Ovary (tissue), 9 donors: ENCODE measurements around the gene MOXD1. TPM values are rescaled to one million over a fixed set of nuclear protein-coding genes. Genes with fewer than 3 reads are reported as not detected.

ENCODE experiments used
- DNase-seq, 5 donors: peaks; one replicate each; pipeline ENCODE4 v3.0.0-alpha.2; 2019 to 2020
- H3K27ac ChIP-seq, 2 donors: fragments of 200-600 bp; one replicate each; pipeline versions ENCODE4 v1.5.1 to v1.8.0; 2019 to 2022
- H3K27me3 ChIP-seq: fragments of 200-600 bp; one replicate; pipeline ENCODE4 v1.8.0; 2022
- H3K36me3 ChIP-seq: fragments of 200-600 bp; sonication (generic); one replicate; pipeline ENCODE4 v1.5.1; 2019
- H3K4me1 ChIP-seq: one replicate; pipeline ENCODE4 v1.8.1; 2013; ENCODE audit warnings: mild to moderate bottlenecking, moderate library complexity; ENCODE audit not compliant: insufficient read depth
- H3K4me3 ChIP-seq: fragments of 200-600 bp; sonication (generic); one replicate; pipeline ENCODE4 v1.5.1; 2017
- H3K9me3 ChIP-seq, 2 donors: fragments of 200-600 bp in 1 of 2; sonication (generic) in 1 of 2; one replicate each; pipeline versions ENCODE4 v1.5.1 to v1.8.1; 2013 to 2019; ENCODE audit warnings: mild to moderate bottlenecking in 1 of 2, moderate library complexity in 1 of 2
- CTCF ChIP-seq, 3 donors: fragments of 450-650 bp in 2 of 3; fragments of 200-600 bp in 1 of 3; IDR thresholded peaks; one replicate each; pipeline versions ENCODE4 v1.5.1 to v1.8.0; 2016 to 2022; ENCODE audit warnings: antibody characterized with exemption in 3 of 3, mild to moderate bottlenecking in 1 of 3
- EP300 ChIP-seq: sonication (generic); formaldehyde crosslinking; IDR thresholded peaks from one replicate; pipeline ENCODE4 v1.6.1; 2017; ENCODE audit warnings: antibody characterized with exemption
- POLR2A ChIP-seq: fragments of 450-650 bp; IDR thresholded peaks from one replicate; pipeline ENCODE4 v1.6.1; 2017; ENCODE audit warnings: antibody characterized with exemption, mild to moderate bottlenecking, moderate library complexity
- WGBS, 3 donors: extraction: QIAGEN DNeasy Blood & Tissue Kit in 1 of 3; methylation state at CpG; one replicate each; pipeline versions ENCODE4 v1.1.5 to v1.1.7; 2013 to 2017; 5-methylcytosine and 5-hydroxymethylcytosine counted together
- intact Hi-C, 4 donors: fragments of 100-400 bp; cut with DNase I; formaldehyde crosslinking; loops; one replicate each; pipeline versions ENCODE4 v1.11.0 to v1.15.1; 2022 to 2023
- polyA plus RNA-seq, 2 donors: library from polyadenylated mRNA; stranded (reverse); fragments of 200-250 nt in 1 of 2; fragments of 350-450 nt in 1 of 2; fragmentation: Illumina TruSeq in 1 of 2; extraction: RNeasy Lipid Tissue Mini Kit (QIAGEN cat#74804) in 1 of 2; gene quantifications; one replicate each; pipeline ENCODE4 v1.2.3, GENCODE V29; 2013 to 2014
- total RNA-seq, 7 donors: library from RNA; depleted of rRNA in 2 of 7; stranded (reverse); fragments of >200 nt in 2 of 7; fragmentation: NEBNext Ultra II Directional in 3 of 7; extraction: Animal tissue kit (Norgen Biotek cat#: 25700) in 3 of 7; gene quantifications; one replicate each; pipeline versions ENCODE4 v1.1.0 to v1.2.4, GENCODE V29; 2016 to 2023
- donor health status: DM: no; HTN: no; CAD: no; lungs with moderate emphysema.
- donor health status: DM: no; HTN: no; CAD: no.
- donor health status: Bipolar disorder and iron deficiency.
- donor health status: DM: yes; HTN: yes; CAD: no.
- donor health status: DM: no; HTN: no; CAD: no.
- donor health status: DM: yes; HTN: yes; CAD: no.

Gene MOXD1
- total and polyA plus RNA-seq, 9 donors, result 0.31 to 4.2 (median 0.77) TPM

DNA sequence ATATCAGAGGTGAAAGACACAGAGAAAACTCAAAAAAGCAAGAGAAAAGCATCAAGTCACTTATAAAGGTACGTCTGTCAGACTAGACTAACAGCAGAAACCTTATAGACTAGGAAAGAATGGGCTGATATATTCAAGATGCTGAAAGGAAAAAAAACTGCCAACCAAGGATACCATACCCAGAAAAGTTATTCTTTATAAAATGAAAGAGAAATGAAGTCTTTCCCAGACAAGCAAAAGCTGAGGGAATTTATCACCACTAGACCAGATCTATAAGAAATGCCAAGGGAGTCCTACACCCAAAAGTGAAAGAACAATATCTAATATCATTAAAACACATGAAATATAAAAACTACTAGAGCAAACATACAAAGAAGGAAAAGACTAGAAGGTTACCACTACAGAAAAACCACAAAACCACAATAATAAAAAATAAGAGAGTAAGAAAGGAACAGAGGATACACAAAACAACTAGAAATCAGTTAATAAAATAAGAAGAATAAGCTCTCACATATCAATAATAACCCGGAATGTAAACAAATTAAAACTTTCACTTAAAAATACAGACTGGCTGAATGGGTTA lies 6.2 kb downstream of the MOXD1 start:
- Histone ChIP-seq H3K36me3 (no peaks in the 10 kb centered on the region), H3K9me3 (no peaks in the 10 kb centered on the region), H3K4me1 (no peaks in the 10 kb centered on the region), H3K27ac (no peak overlapping the region), H3K4me3 (no peak overlapping the region), H3K27me3 (no peaks in the 10 kb centered on the region)
- intact Hi-C loops, result no loop called here
- no peak for DNase-seq
- 92 to 97% (median 96%) methylated on average over 2 of the region's 2 CpGs for WGBS, 3 donors
- no peak for TF ChIP-seq POLR2A
- no peak for TF ChIP-seq CTCF (IDR thresholded peaks at IDR 0.05)
- no peak for TF ChIP-seq EP300

DNA sequence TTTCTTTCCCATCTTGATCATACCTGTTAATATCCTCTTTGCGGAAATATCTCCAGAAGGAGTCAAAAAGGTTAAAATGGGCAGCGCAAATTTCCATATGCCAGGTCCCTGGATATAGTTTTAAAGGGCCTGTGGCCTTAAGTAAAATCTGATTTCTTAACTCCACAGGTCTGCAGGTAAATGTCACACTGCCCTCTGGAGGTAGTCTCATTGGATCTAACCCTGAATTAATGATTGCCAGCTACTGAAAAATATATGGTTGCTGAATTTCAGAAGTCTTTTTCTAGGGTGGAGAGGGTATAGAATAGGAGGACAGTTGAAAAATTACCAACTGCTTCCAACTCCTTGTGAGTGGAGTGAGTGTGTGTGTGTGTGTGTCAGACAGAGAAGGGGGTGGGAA lies 8.5 kb downstream of the MOXD1 start:
- Histone ChIP-seq H3K9me3 (no peaks in the 10 kb centered on the region), H3K4me3 (no peak overlapping the region), H3K36me3 (no peaks in the 10 kb centered on the region), H3K27me3 (no peaks in the 10 kb centered on the region), H3K27ac (no peak overlapping the region), H3K4me1 (no peaks in the 10 kb centered on the region)
- intact Hi-C loops, result no loop called here
- TF ChIP-seq EP300 (no peak), POLR2A (no peak), CTCF (IDR thresholded peaks at IDR 0.05) (no peak)
- WGBS, 3 donors, result 96 to 99% (median 99%) methylated on average over 2 of the region's 2 CpGs
- DNase-seq, result no peak

DNA sequence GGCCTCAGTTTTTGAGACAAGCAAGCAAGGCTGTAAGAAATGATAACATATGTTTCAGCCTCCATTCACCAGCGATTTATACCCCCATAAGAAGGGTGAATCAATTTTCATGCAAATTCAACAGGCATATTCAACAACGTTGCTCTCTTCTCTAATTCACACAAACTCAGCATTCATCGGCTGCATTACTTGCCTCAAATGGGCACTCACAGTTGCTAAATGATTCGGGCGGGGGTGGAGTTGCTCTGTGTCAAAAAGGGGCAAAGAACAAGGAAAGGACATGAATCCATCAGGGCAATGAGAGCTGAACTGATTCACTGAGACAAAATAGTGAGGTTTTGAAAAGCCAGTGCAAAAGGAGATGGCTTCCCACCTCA lies 9.0 kb downstream of the MOXD1 start:
- Histone ChIP-seq H3K36me3 (no peaks in the 10 kb centered on the region), H3K4me3 (no peak overlapping the region), H3K27ac (no peak overlapping the region), H3K27me3 (no peaks in the 10 kb centered on the region), H3K4me1 (no peaks in the 10 kb centered on the region), H3K9me3 (no peaks in the 10 kb centered on the region)
- no peak for DNase-seq
- 60 to 72% (median 63%) methylated on average over 5 of the region's 5 CpGs for WGBS, 3 donors
- intact Hi-C loops, result no loop called here
- no peak for TF ChIP-seq POLR2A
- no peak for TF ChIP-seq EP300
- no peak for TF ChIP-seq CTCF (IDR thresholded peaks at IDR 0.05)

DNA sequence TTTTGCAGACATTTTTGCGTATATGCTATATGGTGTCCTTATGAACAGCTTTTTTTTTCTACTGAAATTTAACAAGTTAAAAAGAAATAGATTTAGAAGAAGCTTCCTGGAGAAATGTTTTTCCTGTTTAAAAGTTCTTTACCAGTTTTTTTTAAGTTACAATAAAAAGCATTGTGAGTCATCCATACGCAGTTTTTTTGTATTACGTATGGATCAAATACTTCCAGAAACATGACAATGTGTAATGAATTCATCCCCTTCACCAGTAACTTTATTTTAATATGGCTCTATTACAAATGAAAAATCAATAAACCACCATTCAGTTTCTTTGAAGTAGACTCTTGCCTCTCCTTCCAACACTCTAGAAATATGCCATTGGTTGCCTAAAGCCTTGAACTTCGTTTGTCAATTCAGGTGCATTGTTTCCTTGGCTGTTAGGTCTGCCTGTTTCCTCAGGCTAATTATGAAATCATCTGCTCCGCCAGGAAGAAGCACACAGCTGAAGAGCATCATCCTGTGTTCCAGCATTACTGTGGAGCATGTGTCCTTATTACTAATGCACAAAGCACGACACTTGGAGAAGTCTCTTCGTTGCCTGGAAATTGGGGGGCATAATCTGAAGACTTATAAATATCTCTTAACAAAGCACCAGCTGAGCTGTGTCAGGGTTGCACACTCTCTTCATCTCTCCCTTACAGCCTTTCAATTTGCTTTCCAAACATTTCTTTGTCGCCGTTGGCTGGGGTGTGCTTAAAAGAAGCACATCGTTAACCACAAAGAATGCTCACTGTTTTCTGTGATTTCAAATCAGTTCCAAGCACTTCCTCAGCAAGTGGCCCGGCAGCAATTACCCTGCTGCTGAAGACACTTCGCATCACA lies 9.6 kb downstream of the MOXD1 start:
- no peaks in the 10 kb centered on the region for H3K4me1 ChIP-seq
- intact Hi-C loops, result no loop called here
- TF ChIP-seq POLR2A, result no peak
- no peak for TF ChIP-seq EP300
- no peak for TF ChIP-seq CTCF (IDR thresholded peaks at IDR 0.05)
- no peaks in the 10 kb centered on the region for H3K9me3 ChIP-seq
- H3K4me3 ChIP-seq, result no peak overlapping the region
- no peak overlapping the region for H3K27ac ChIP-seq
- no peak for DNase-seq
- no peaks in the 10 kb centered on the region for H3K27me3 ChIP-seq
- 30 to 32% (median 31%) methylated on average over 12 of the region's 12 CpGs for WGBS, 3 donors
- H3K36me3 ChIP-seq, result no peaks in the 10 kb centered on the region
